Activated CD4-positive, CD25-positive, alpha-beta regulatory T cell treated with anti-CD3 and anti-CD28 coated beads, Interleukin-2, amount 50 U/mL, for 16 hours (primary cell): ENCODE measurements around the gene ISYNA1.
A peak's percentile ranks its signal among the peaks of the same experiment; 100 is the strongest.

Source experiments
- DNase-seq: peaks from one replicate; pipeline ENCODE4 v3.0.0-alpha.2; 2020; ENCODE audit warnings: low read depth, low spot score

ISYNA1 gene

GRCh38 chr19:18437491-18438330, at the start of gene ISYNA1:
ISYNA1 (minus strand) TSS chr19:18438133; CDS start chr19:18437979, 154 bp downstream.
- DNase-seq, result no peak

GRCh38 chr19:18486746-18487145, 48.8 kb upstream of the ISYNA1 start:
- DNase-seq, result no peak

DNA sequence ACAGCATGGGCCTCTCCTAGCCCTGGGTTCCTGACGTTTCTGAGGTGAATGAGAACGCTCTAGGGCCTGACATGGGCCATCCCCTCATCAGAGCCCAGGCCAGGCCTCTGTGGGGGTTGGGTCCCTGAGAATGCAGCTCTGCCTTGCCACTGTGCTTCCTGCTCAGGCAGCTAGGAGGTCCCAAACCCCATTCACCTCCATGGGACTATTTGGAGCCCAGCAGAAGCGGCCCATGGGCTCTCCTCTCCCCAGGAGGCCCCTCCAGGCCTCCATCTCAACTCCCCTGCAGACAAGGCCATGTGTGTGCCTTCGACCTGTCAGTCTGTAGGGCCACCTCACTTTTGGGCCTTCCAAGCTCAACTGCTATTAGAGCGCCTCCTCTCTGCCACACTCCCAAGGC, 47.1 kb upstream of the ISYNA1 start:
- DNase-seq, result no peak

DNA sequence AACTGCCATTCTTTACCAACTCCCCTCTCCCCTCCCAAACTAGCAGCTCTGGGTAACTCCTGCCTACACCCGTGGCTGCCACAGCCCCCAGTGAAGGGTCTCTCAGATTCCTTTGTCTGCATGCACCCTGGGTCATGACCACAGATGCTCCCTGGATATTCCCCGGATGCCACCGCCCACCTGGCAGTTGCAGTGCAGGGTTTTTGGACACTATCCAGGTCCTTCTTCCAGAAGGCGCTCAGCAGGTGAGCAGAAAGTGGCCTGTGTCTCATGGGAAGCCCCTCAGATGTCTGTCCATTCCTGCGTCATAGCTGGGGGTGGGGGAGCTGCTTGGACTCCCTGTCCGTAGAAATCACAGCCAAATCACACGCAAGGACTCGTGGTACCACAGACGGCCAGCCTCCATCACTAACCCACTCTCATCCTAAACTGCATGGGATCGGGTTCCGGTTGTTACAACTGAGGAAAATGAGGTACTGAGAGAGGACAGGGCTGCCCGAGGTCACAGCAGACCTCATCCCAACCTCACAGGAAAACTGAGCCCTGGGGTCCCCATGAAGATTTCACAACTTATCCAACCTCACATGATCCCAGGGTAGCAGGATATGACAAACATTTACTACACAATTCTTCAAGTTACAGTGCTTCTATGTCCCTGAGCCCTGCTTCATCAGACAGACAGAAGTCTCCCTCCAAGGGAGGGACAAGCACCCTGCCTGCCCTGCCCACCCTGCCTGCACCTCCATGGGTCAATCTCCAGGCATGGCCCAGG, 45.4 kb upstream of the ISYNA1 start:
- no peak for DNase-seq

DNA sequence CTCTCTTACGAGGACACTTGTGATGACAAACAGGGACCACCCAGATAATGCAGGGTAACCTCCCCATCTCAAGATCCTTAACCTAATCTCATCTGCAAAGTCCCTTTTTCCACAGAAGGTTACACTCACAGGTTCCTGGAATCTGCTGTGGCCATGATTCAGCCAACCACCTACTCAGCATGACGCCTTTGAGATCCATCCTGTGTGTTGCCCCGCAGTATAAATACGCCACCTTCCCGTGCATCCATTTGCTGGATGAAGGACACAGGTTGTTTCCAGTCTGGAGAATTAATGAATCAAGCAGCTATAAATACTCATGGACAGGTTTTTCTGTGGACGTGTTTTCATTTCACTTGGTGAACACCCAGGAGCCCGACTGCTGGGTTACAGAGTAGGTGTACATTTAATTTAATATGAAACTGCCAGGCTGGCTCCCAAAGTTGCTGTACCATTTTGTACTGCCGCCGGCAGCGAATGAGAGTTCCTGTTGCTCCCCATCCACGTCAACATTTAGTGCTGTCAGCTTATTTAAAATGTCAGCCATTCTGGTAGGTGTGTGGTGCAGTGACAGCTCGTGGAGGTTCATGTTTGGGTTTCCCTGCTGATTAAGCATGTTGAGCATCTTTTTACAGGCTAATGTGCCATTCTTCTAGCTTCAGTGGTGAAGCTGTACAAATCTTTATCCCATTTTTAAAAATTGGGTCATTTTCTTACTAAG, 43.7 kb upstream of the ISYNA1 start:
- DNase-seq, result no peak

GRCh38 chr19:18480006-18480691, 42.2 kb upstream of the ISYNA1 start:
- no peak for DNase-seq

- no peak for DNase-seq
Measured at GRCh38 chr19:18478545-18479311, 40.8 kb upstream of the ISYNA1 start.

- DNase-seq, result no peak
Measured at GRCh38 chr19:18477974-18478373, 40.0 kb upstream of the ISYNA1 start.

DNA sequence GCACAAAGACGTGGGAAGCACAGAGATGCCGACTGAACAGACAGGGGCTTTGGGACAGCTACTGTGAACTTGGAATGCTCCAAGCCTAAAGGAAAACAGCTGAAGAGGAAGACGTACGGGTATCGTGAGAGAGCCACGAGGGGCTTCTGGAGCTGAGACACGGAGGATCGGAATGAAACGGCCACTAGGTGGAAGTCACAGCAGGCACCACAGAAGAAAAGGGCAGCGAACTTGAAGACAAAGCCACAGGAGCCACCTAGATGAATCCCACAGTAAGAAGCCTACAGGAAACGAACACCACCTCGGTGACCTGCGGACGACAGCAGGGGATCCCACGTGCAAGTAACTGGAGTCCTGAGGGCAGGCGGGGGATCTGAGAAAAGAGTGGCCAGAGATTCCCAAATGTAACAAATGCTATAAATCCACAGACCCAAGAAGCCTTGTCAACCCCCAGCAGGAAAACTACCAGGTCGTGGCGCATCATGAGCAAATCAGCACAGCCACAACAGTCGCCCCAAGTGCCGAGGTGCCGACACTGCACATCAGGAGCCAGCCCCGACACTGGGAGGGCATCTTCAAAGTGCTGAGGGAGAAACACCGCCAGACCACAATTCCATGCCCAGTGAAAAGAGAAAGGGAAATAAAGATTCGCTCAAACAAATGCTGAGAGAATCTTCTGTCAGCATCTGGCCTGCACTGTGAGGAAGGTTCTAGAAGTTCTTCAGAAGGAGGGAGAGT, 39.3 kb upstream of the ISYNA1 start:
- no peak for DNase-seq

DNA sequence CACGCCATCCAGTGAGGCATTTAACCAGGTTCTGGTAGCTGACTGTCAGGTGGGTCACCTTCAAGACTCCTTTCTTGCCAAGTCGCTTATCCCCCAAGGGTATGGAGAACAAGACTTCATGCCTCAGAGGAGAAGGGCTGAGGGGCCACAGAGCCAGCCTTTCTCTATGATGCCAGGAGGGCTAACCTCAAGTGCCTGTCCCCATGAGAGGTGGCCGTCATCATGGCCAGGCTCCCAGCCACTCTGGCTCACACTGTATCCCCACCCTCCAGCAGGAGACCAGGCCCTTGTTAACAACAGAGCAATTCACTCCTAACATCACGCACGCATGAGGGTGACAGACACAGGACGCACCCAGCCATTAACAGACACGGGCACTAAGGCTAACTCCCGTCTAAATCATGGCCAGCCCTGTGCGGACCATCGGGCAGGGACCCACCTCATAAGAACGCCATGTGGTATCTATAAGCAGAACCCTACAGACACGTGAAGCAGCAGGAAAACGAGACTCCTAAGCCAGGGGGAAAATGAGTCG, 38.6 kb upstream of the ISYNA1 start:
- no peak for DNase-seq

- DNase-seq, result no peak
Measured at GRCh38 chr19:18475762-18476331, 37.9 kb upstream of the ISYNA1 start.

- DNase-seq, result no peak
Measured at GRCh38 chr19:18475004-18475453, 37.1 kb upstream of the ISYNA1 start.

DNA sequence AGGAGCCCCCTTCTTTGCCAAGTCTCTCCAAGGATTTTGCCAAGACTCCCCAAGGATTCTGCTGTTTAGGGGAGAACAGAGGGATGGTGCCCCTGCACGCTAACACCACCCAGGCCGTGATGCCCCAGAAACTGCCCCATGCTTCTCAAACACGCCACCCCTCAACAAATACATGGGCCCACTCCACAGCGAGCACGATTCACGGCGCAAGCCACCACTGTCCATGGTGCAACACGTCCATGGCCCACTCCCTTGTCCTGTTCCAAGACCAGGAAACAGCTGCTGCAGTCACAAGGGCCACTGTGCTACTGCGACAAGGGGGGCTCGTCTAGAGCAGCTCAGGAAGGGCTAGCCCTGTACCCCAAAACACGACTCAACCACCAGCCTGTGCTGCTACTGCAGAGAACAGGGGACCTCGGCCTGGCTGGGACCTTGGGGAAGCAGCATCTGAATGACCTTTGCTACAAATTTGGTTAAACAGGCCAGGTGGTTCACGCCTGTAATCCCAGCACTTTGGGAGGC, 36.5 kb upstream of the ISYNA1 start:
- no peak for DNase-seq

GRCh38 chr19:18473706-18474087, 35.8 kb upstream of the ISYNA1 start:
- no peak for DNase-seq

- DNase-seq, result no peak
Measured at GRCh38 chr19:18473003-18473705, 35.2 kb upstream of the ISYNA1 start.

GRCh38 chr19:18470787-18471186, 32.9 kb upstream of the ISYNA1 start:
- DNase-seq, result no peak

DNA sequence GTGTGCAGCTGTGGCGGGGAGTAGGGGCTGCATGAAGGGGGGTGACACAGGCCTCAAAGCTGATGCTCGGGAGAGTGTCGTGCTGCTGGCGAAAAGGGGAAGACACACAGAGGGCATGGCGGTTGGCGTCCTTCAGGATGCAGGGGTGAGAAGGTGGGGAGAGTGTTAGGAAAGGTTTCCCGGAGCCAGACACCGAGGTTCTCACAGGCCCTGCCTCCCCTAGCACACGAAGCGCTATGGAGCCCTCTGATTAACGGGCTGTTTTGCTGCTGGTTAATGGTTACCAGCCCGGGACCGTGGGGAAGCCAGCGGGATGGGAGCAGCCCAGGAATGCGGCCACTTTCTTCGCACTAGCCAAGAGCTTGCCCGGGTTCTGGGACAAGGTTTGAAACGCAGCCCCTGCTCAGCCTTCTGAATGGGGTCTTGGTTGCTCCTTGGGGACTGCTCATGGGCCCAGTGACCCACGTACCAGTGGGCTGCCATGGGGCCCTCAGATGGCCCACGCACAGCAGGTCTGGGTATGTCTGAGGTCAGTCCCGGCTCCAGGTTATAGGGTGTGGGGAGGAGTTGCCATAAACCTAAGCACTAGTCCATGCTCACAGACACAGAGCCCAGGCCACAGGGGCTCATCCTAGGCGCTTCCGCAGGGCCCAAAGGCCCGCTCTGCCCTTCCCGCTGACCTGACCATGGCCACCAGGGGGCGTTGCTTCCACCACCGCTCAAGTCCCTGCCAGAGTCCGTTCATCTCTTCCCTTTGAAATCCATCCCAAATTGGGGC, 31.3 kb upstream of the ISYNA1 start:
- DNase-seq, result peak; percentile 10

GRCh38 chr19:18468517-18468916, 30.6 kb upstream of the ISYNA1 start:
- DNase-seq, result no peak
